Measurements from ENCODE around the gene CD44. TPM values are rescaled to one million over a fixed set of nuclear protein-coding genes. Genes with fewer than 3 reads are reported as not detected.

Gene CD44
- total RNA-seq, 4 donors from 2014 or later, result 135 to 636 (median 397) TPM

- peak overlapping the region; percentile 89 to 93 for H3K27ac ChIP-seq
- no peak for TF ChIP-seq POLR2A (IDR thresholded peaks at IDR 0.05)
- H3K4me3 ChIP-seq, result no peak overlapping the region
- peak in 1 of 2 donors; percentile 38 for DNase-seq
- H3K9me3 ChIP-seq, result no peaks in the 10 kb centered on the region
- intact Hi-C loops (cut with DNase I; ENCODE audit: low total_unique reads), result no loop called here
- H3K27me3 ChIP-seq, result no peaks in the 10 kb centered on the region
- H3K36me3 ChIP-seq, result no peaks in the 10 kb centered on the region
- peaks cover 0 to 10% of the 10 kb centered on the region in 2 donors for H3K4me1 ChIP-seq
Measured at GRCh38 chr11:35245786-35246185, 106.8 kb downstream of the CD44 start.

GRCh38 chr11:35246745-35247144 is 107.8 kb downstream of the CD44 start:
- intact Hi-C loops (cut with DNase I; ENCODE audit: low total_unique reads), result no loop called here
- no peak for TF ChIP-seq POLR2A (IDR thresholded peaks at IDR 0.05)
- TF ChIP-seq, protein P1, sequence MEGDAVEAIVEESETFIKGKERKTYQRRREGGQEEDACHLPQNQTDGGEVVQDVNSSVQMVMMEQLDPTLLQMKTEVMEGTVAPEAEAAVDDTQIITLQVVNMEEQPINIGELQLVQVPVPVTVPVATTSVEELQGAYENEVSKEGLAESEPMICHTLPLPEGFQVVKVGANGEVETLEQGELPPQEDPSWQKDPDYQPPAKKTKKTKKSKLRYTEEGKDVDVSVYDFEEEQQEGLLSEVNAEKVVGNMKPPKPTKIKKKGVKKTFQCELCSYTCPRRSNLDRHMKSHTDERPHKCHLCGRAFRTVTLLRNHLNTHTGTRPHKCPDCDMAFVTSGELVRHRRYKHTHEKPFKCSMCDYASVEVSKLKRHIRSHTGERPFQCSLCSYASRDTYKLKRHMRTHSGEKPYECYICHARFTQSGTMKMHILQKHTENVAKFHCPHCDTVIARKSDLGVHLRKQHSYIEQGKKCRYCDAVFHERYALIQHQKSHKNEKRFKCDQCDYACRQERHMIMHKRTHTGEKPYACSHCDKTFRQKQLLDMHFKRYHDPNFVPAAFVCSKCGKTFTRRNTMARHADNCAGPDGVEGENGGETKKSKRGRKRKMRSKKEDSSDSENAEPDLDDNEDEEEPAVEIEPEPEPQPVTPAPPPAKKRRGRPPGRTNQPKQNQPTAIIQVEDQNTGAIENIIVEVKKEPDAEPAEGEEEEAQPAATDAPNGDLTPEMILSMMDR (IDR thresholded peaks at IDR 0.05), result no peak
- Histone ChIP-seq H3K27me3 (no peaks in the 10 kb centered on the region), H3K9me3 (no peaks in the 10 kb centered on the region), H3K27ac (peak overlapping the region; percentile 89 to 93), H3K4me1 (peaks cover 0 to 10% of the 10 kb centered on the region in 2 donors), H3K4me3 (no peak overlapping the region), H3K36me3 (no peaks in the 10 kb centered on the region)
- peak; percentile 59 to 84 for DNase-seq

DNA sequence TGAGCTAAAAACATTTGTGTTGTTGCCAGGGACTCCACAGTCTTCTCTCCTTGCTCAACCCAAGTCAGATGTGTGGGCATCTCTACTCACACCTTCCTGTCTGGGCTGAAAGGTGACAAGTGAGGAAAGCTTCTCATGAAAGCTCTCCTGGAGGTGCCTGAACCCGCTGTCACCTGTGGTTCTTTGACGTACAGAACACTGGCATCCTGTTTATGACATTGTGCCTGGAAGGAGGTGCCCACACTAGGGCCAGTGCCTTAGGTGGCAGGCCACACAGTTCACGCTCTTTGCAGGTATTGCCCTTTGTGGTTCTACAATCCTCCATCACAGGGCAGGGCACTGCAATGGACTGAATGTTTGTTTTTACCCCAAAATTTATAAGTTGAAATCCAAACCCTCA is 108.5 kb downstream of the CD44 start:
- H3K27ac ChIP-seq, result peak overlapping the region; percentile 89 to 93
- H3K27me3 ChIP-seq, result no peaks in the 10 kb centered on the region
- DNase-seq, result peak in 1 of 2 donors; percentile 34
- intact Hi-C loops (cut with DNase I; ENCODE audit: low total_unique reads), result no loop called here
- H3K4me1 ChIP-seq, result peaks cover 0 to 10% of the 10 kb centered on the region in 2 donors
- TF ChIP-seq, protein P1 (IDR thresholded peaks at IDR 0.05), result no peak
- no peak for TF ChIP-seq POLR2A (IDR thresholded peaks at IDR 0.05)
- no peaks in the 10 kb centered on the region for H3K9me3 ChIP-seq
- no peak overlapping the region for H3K4me3 ChIP-seq
- H3K36me3 ChIP-seq, result no peaks in the 10 kb centered on the region

DNA sequence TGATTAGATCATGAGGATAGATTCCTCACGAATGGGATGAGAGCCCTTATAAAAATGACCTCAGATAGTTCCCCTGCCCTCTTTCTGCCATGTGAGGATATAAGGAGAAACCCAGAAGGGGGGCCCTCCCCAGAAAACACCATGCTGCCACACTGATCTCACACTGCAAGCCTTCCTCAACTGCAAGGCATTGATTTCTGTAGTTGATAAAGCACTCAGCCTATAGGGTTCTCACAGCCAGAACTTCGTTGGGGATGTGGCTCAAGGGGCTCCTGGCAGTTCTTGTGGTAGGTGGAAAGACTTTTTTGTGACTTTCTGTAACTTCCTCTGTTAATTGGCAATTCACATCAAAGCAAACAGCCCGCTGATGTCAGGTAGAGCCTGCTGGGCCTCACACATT is 108.9 kb downstream of the CD44 start:
- Histone ChIP-seq H3K9me3 (no peaks in the 10 kb centered on the region), H3K4me3 (no peak overlapping the region), H3K27ac (peak overlapping the region; percentile 89 to 93), H3K36me3 (no peaks in the 10 kb centered on the region), H3K4me1 (peaks cover 0 to 10% of the 10 kb centered on the region in 2 donors), H3K27me3 (no peaks in the 10 kb centered on the region)
- DNase-seq, result no peak
- intact Hi-C loops (cut with DNase I; ENCODE audit: low total_unique reads), result no loop called here
- TF ChIP-seq, protein P1 (IDR thresholded peaks at IDR 0.05), result no peak
- no peak for TF ChIP-seq POLR2A (IDR thresholded peaks at IDR 0.05)

DNA sequence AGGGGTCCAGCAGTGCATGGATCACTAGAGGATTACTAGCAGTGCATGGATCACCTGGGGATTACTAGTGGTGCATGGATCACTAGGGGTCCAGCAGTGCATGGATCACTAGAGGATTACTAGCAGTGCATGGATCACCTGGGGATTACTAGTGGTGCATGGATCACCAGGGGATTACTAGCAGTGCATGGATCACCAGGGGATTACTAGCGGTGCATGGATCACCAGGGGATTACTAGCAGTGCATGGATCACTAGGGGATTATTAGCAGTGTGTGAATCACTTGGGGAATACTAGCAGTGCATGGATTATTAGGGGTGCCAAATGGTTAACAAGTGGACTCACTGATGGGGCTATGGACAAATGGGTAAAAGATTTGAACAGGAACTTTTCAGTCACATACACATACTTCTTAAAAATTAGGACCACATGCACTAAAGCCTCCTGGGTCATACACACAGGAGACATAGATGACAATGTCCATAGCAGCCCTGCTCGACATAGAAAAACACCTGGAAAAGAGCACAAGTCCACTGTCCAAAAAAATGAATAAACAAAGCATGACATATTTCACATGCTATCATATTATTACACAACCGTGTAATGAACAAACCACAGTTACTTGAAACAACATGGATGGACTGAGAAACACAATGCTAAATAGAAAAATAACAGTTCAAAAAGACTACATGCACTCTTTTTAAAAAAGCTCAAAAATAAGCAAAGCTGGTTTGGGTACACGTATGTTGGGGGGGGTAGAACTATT is 109.8 kb downstream of the CD44 start:
- peak overlapping the region in 1 of 2 donors; percentile 51 for H3K27ac ChIP-seq
- H3K36me3 ChIP-seq, result no peaks in the 10 kb centered on the region
- TF ChIP-seq, protein P1 (IDR thresholded peaks at IDR 0.05), result no peak
- no peak for TF ChIP-seq POLR2A (IDR thresholded peaks at IDR 0.05)
- H3K27me3 ChIP-seq, result no peaks in the 10 kb centered on the region
- no peaks in the 10 kb centered on the region for H3K9me3 ChIP-seq
- intact Hi-C loops (cut with DNase I; ENCODE audit: low total_unique reads), result no loop called here
- no peak for DNase-seq
- H3K4me3 ChIP-seq, result no peak overlapping the region
- H3K4me1 ChIP-seq, result peaks cover 0 to 10% of the 10 kb centered on the region in 2 donors

Data from uterus (tissue), 4 donors.